ENCODE results near the gene LMNB1. TPM values are rescaled to one million over a fixed set of nuclear protein-coding genes. Genes with fewer than 3 reads are reported as not detected.

LMNB1 gene
- total and polyA plus RNA-seq, 4 donors: 1.1 to 8.9 (median 4.1) TPM

- intact Hi-C loops (cut with DNase I): no loop called here
- no peak for DNase-seq
- no peak overlapping the region for H3K27ac ChIP-seq (ENCODE audit: low read depth in 1 of 2, low read length in 2 of 2)
Measured at GRCh38 chr5:126866851-126867636, 90.1 kb downstream of the LMNB1 start.

GRCh38 chr5:126868338-126869004 lies 91.5 kb downstream of the LMNB1 start:
- no peak overlapping the region for H3K4me3 ChIP-seq (ENCODE audit: low read length in 2 of 2)
- no peak for ATAC-seq (ENCODE audit: low FRiP score)
- H3K9me3 ChIP-seq (ENCODE audit: control insufficient read depth, low read length): no peaks in the 10 kb centered on the region
- no peak for DNase-seq
- intact Hi-C loops (cut with DNase I): no loop called here
- 89 to 91% methylated on average over 11 of the region's 11 CpGs for WGBS, 2 donors
- H3K4me1 ChIP-seq (ENCODE audit: control insufficient read depth in 1 of 2, insufficient read depth in 2 of 2, low read length in 2 of 2): no peaks in the 10 kb centered on the region
- no peaks in the 10 kb centered on the region for H3K27me3 ChIP-seq (ENCODE audit: control insufficient read depth in 1 of 2, insufficient read depth in 2 of 2, low read length in 1 of 2)
- peaks cover 0 to 1% of the 10 kb centered on the region in 2 donors for H3K36me3 ChIP-seq (ENCODE audit: control insufficient read depth in 1 of 2, insufficient read depth in 2 of 2, low read length in 1 of 2)
- H3K27ac ChIP-seq (ENCODE audit: low read depth in 1 of 2, low read length in 2 of 2): no peak overlapping the region

More at GRCh38 chr5:126866851-126867636, 90.1 kb downstream of the LMNB1 start:
- Histone ChIP-seq H3K36me3 (ENCODE audit: control insufficient read depth in 1 of 2, insufficient read depth in 2 of 2, low read length in 1 of 2) (peaks cover 0 to 1% of the 10 kb centered on the region in 2 donors), H3K27me3 (ENCODE audit: control insufficient read depth in 1 of 2, insufficient read depth in 2 of 2, low read length in 1 of 2) (no peaks in the 10 kb centered on the region), H3K4me1 (ENCODE audit: control insufficient read depth in 1 of 2, insufficient read depth in 2 of 2, low read length in 2 of 2) (no peaks in the 10 kb centered on the region), H3K4me3 (ENCODE audit: low read length in 2 of 2) (no peak overlapping the region), H3K9me3 (ENCODE audit: control insufficient read depth, low read length) (no peaks in the 10 kb centered on the region)
- WGBS, 2 donors: 67 to 71% methylated on average over 8 of the region's 8 CpGs
- ATAC-seq (ENCODE audit: low FRiP score): no peak

GRCh38 chr5:126869005-126869451 lies 92.1 kb downstream of the LMNB1 start:
- H3K4me1 ChIP-seq (ENCODE audit: control insufficient read depth in 1 of 2, insufficient read depth in 2 of 2, low read length in 2 of 2): no peaks in the 10 kb centered on the region
- H3K27me3 ChIP-seq (ENCODE audit: control insufficient read depth in 1 of 2, insufficient read depth in 2 of 2, low read length in 1 of 2): no peaks in the 10 kb centered on the region
- peaks cover 0 to 1% of the 10 kb centered on the region in 2 donors for H3K36me3 ChIP-seq (ENCODE audit: control insufficient read depth in 1 of 2, insufficient read depth in 2 of 2, low read length in 1 of 2)
- no peaks in the 10 kb centered on the region for H3K9me3 ChIP-seq (ENCODE audit: control insufficient read depth, low read length)
- intact Hi-C loops (cut with DNase I): no loop called here
- 15 to 21% methylated on average over 22 of the region's 22 CpGs for WGBS, 2 donors
- no peak overlapping the region for H3K4me3 ChIP-seq (ENCODE audit: low read length in 2 of 2)
- H3K27ac ChIP-seq (ENCODE audit: low read depth in 1 of 2, low read length in 2 of 2): no peak overlapping the region
- DNase-seq (no peak), ATAC-seq (ENCODE audit: low FRiP score) (no peak)

- ATAC-seq (ENCODE audit: low FRiP score): no peak
- Histone ChIP-seq H3K4me3 (ENCODE audit: low read length in 2 of 2) (no peak overlapping the region), H3K27me3 (ENCODE audit: control insufficient read depth in 1 of 2, insufficient read depth in 2 of 2, low read length in 1 of 2) (no peaks in the 10 kb centered on the region), H3K27ac (ENCODE audit: low read depth in 1 of 2, low read length in 2 of 2) (no peak overlapping the region), H3K4me1 (ENCODE audit: control insufficient read depth in 1 of 2, insufficient read depth in 2 of 2, low read length in 2 of 2) (no peaks in the 10 kb centered on the region), H3K36me3 (ENCODE audit: control insufficient read depth in 1 of 2, insufficient read depth in 2 of 2, low read length in 1 of 2) (peaks cover 0 to 1% of the 10 kb centered on the region in 2 donors), H3K9me3 (ENCODE audit: control insufficient read depth, low read length) (no peaks in the 10 kb centered on the region)
- intact Hi-C loops (cut with DNase I): no loop called here
- 96 to 98% methylated on average over 6 of the region's 6 CpGs for WGBS, 2 donors
- no peak for DNase-seq
Measured at GRCh38 chr5:126871441-126871840, 94.5 kb downstream of the LMNB1 start.

- H3K27me3 ChIP-seq (ENCODE audit: control insufficient read depth in 1 of 2, insufficient read depth in 2 of 2, low read length in 1 of 2): no peaks in the 10 kb centered on the region
- no peak for ATAC-seq (ENCODE audit: low FRiP score)
- DNase-seq: no peak
- H3K9me3 ChIP-seq (ENCODE audit: control insufficient read depth, low read length): no peaks in the 10 kb centered on the region
- intact Hi-C loops (cut with DNase I): no loop called here
- peaks cover 0 to 1% of the 10 kb centered on the region in 2 donors for H3K36me3 ChIP-seq (ENCODE audit: control insufficient read depth in 1 of 2, insufficient read depth in 2 of 2, low read length in 1 of 2)
- H3K4me3 ChIP-seq (ENCODE audit: low read length in 2 of 2): no peak overlapping the region
- WGBS, 2 donors: 23 to 46% methylated on average over 11 of the region's 11 CpGs
- no peak overlapping the region for H3K27ac ChIP-seq (ENCODE audit: low read depth in 1 of 2, low read length in 2 of 2)
- H3K4me1 ChIP-seq (ENCODE audit: control insufficient read depth in 1 of 2, insufficient read depth in 2 of 2, low read length in 2 of 2): no peaks in the 10 kb centered on the region
Measured at GRCh38 chr5:126872561-126873354, 95.8 kb downstream of the LMNB1 start.

- intact Hi-C loops (cut with DNase I): no loop called here
- Histone ChIP-seq H3K27me3 (ENCODE audit: control insufficient read depth in 1 of 2, insufficient read depth in 2 of 2, low read length in 1 of 2) (no peaks in the 10 kb centered on the region), H3K27ac (ENCODE audit: low read depth in 1 of 2, low read length in 2 of 2) (no peak overlapping the region), H3K9me3 (ENCODE audit: control insufficient read depth, low read length) (no peaks in the 10 kb centered on the region), H3K4me1 (ENCODE audit: control insufficient read depth in 1 of 2, insufficient read depth in 2 of 2, low read length in 2 of 2) (no peaks in the 10 kb centered on the region), H3K36me3 (ENCODE audit: control insufficient read depth in 1 of 2, insufficient read depth in 2 of 2, low read length in 1 of 2) (peaks cover 0 to under 1% of the 10 kb centered on the region in 2 donors), H3K4me3 (ENCODE audit: low read length in 2 of 2) (no peak overlapping the region)
- DNase-seq (no peak), ATAC-seq (ENCODE audit: low FRiP score) (peak; percentile 5)
- WGBS, 2 donors: 31 to 35% methylated on average over 13 of the region's 13 CpGs
Measured at GRCh38 chr5:126875303-126875785, 98.4 kb downstream of the LMNB1 start.

GRCh38 chr5:126877602-126878001 lies 100.7 kb downstream of the LMNB1 start:
- H3K27me3 ChIP-seq (ENCODE audit: control insufficient read depth in 1 of 2, insufficient read depth in 2 of 2, low read length in 1 of 2): no peaks in the 10 kb centered on the region
- H3K4me3 ChIP-seq (ENCODE audit: low read length in 2 of 2): no peak overlapping the region
- DNase-seq: no peak
- no peaks in the 10 kb centered on the region for H3K4me1 ChIP-seq (ENCODE audit: control insufficient read depth in 1 of 2, insufficient read depth in 2 of 2, low read length in 2 of 2)
- no peaks in the 10 kb centered on the region for H3K36me3 ChIP-seq (ENCODE audit: control insufficient read depth in 1 of 2, insufficient read depth in 2 of 2, low read length in 1 of 2)
- H3K27ac ChIP-seq (ENCODE audit: low read depth in 1 of 2, low read length in 2 of 2): no peak overlapping the region
- WGBS, 2 donors: 94 to 96% methylated on average over 7 of the region's 7 CpGs
- ATAC-seq (ENCODE audit: low FRiP score): no peak
- intact Hi-C loops (cut with DNase I): no loop called here
- no peaks in the 10 kb centered on the region for H3K9me3 ChIP-seq (ENCODE audit: control insufficient read depth, low read length)

- WGBS, 2 donors: 94 to 97% methylated on average over 13 of the region's 13 CpGs
- Histone ChIP-seq H3K27me3 (ENCODE audit: control insufficient read depth in 1 of 2, insufficient read depth in 2 of 2, low read length in 1 of 2) (no peaks in the 10 kb centered on the region), H3K36me3 (ENCODE audit: control insufficient read depth in 1 of 2, insufficient read depth in 2 of 2, low read length in 1 of 2) (no peaks in the 10 kb centered on the region), H3K27ac (ENCODE audit: low read depth in 1 of 2, low read length in 2 of 2) (no peak overlapping the region), H3K9me3 (ENCODE audit: control insufficient read depth, low read length) (no peaks in the 10 kb centered on the region), H3K4me3 (ENCODE audit: low read length in 2 of 2) (no peak overlapping the region), H3K4me1 (ENCODE audit: control insufficient read depth in 1 of 2, insufficient read depth in 2 of 2, low read length in 2 of 2) (no peaks in the 10 kb centered on the region)
- intact Hi-C loops (cut with DNase I): no loop called here
- no peak for DNase-seq
- ATAC-seq (ENCODE audit: low FRiP score): no peak
Measured at GRCh38 chr5:126878085-126878484, 101.1 kb downstream of the LMNB1 start.
